ENCODE measurements around the gene KCNMB2.

Gene KCNMB2

DNA sequence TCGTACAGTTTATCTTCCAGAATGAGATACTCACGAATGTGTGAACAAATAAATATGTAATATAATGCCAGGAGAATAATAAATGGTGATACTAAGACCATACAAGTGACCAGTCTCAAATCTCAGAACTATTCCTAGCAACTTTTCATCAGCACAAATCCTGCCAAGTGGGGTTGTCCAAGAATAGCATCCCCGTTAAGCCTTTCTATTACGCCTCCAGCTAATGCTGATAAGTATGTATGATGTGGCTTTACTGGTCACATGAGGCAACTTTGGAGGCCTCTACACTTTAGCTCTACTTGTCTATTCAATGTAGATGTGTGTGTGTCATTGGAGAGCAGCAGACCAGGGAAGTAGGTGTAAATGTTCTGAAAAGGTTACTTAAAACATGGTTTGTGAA, 129.5 kb downstream of the KCNMB2 start:
- H3K4me2 ChIP-seq (ENCODE audit: insufficient read depth, low read length, poor library complexity, severe bottlenecking) = no peak overlapping the region
- H4K91ac ChIP-seq (ENCODE audit: low read depth, low read length, poor library complexity) = no peak overlapping the region
- H4K8ac ChIP-seq (ENCODE audit: low read depth, low read length) = no peak overlapping the region
- H3K18ac ChIP-seq (ENCODE audit: low read length) = no peak overlapping the region
- no peak overlapping the region for H3K27ac ChIP-seq (replicated peaks; ENCODE audit: low read length)
- no peaks in the 10 kb centered on the region for H3K36me3 ChIP-seq (replicated peaks in 1 of 2; ENCODE audit: control insufficient read depth in 2 of 2, insufficient read depth in 2 of 2, low read length in 2 of 2)
- no peak overlapping the region for H3K4me3 ChIP-seq (ENCODE audit: low read length in 2 of 2)
- no peak overlapping the region for H2BK12ac ChIP-seq (ENCODE audit: low read length)
- H3K27me3 ChIP-seq (ENCODE audit: control insufficient read depth in 3 of 3, insufficient read depth in 3 of 3, low read depth in 1 of 3, low read length in 3 of 3) = no peaks in the 10 kb centered on the region
- no peak overlapping the region for H3K14ac ChIP-seq (ENCODE audit: low read length)
- H2AFZ ChIP-seq (ENCODE audit: low read length) = no peak overlapping the region
- no peak for DNase-seq (ENCODE audit: low spot score)
- no peaks in the 10 kb centered on the region for H3K79me1 ChIP-seq (ENCODE audit: low read depth, low read length)
- no peak overlapping the region for H3K4ac ChIP-seq (ENCODE audit: low read length)
- no peak overlapping the region for H3K9ac ChIP-seq (ENCODE audit: low read depth, low read length, poor library complexity)
- WGBS, 2 donors (ENCODE audit: extremely low coverage in 2 of 2, insufficient read length in 2 of 2, insufficient replicate concordance in 1 of 2) = no CpG with 5 or more reads among the region's 4 CpGs
- H2BK5ac ChIP-seq (ENCODE audit: low read length) = no peak overlapping the region
- no peak overlapping the region for H3K23ac ChIP-seq (ENCODE audit: low read depth, low read length, poor library complexity)
- H2AK5ac ChIP-seq (ENCODE audit: low read depth, low read length) = no peak overlapping the region
- H3K9me3 ChIP-seq (replicated peaks in 1 of 2; ENCODE audit: control insufficient read depth in 2 of 2, insufficient read depth in 1 of 2, low read depth in 1 of 2, low read length in 2 of 2) = no peaks in the 10 kb centered on the region
- H2BK120ac ChIP-seq (ENCODE audit: low read depth, low read length) = no peak overlapping the region
- no peak overlapping the region for H2BK15ac ChIP-seq (ENCODE audit: low read length)
- H3K4me1 ChIP-seq (ENCODE audit: control insufficient read depth in 2 of 2, insufficient read depth in 1 of 2, low read depth in 1 of 2, low read length in 2 of 2) = no peaks in the 10 kb centered on the region

DNA sequence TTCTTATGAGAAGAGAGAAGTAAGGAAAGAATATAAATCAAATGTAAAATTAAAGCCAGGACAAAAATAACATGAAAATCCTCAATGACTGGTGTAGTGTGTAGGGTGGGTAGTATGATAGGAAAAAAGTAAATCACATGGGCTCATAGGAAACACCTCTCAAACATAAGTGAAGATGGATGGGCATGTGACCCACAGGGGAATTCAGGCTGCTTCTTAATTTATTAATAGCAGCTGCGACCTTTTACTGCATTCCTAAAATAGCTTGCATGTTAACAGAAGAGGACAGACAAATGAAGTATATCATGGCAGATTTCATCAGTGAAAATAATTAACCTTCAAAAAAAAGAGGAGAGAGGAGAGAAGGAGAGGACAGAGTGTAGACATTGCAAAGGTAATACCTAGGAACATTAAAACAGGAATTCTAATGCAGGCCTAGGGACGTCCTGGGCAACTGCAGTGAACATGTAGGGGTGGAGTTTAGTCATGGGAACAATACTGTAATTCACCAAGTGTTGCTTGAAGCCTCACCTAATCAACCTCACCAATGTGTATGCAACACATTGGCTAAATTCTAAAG, 132.9 kb downstream of the KCNMB2 start:
- WGBS, 2 donors (ENCODE audit: extremely low coverage in 2 of 2, insufficient read length in 2 of 2, insufficient replicate concordance in 1 of 2) = no CpG with 5 or more reads among the region's 2 CpGs

GRCh38 chr3:178669758-178670157, 133.5 kb downstream of the KCNMB2 start:
- no peak overlapping the region for H2BK120ac ChIP-seq (ENCODE audit: low read depth, low read length)
- no peaks in the 10 kb centered on the region for H3K27me3 ChIP-seq (ENCODE audit: control insufficient read depth in 3 of 3, insufficient read depth in 3 of 3, low read depth in 1 of 3, low read length in 3 of 3)
- no peak overlapping the region for H3K9ac ChIP-seq (ENCODE audit: low read depth, low read length, poor library complexity)
- H3K27ac ChIP-seq (replicated peaks; ENCODE audit: low read length) = no peak overlapping the region
- H4K8ac ChIP-seq (ENCODE audit: low read depth, low read length) = no peak overlapping the region
- no peak overlapping the region for H3K4me2 ChIP-seq (ENCODE audit: insufficient read depth, low read length, poor library complexity, severe bottlenecking)
- no peak overlapping the region for H3K14ac ChIP-seq (ENCODE audit: low read length)
- H3K18ac ChIP-seq (ENCODE audit: low read length) = no peak overlapping the region
- H3K79me1 ChIP-seq (ENCODE audit: low read depth, low read length) = no peaks in the 10 kb centered on the region
- no peaks in the 10 kb centered on the region for H3K9me3 ChIP-seq (replicated peaks in 1 of 2; ENCODE audit: control insufficient read depth in 2 of 2, insufficient read depth in 1 of 2, low read depth in 1 of 2, low read length in 2 of 2)
- no peaks in the 10 kb centered on the region for H3K36me3 ChIP-seq (replicated peaks in 1 of 2; ENCODE audit: control insufficient read depth in 2 of 2, insufficient read depth in 2 of 2, low read length in 2 of 2)
- no peak overlapping the region for H2BK15ac ChIP-seq (ENCODE audit: low read length)
- no peak overlapping the region for H2AFZ ChIP-seq (ENCODE audit: low read length)
- no peak overlapping the region for H3K4ac ChIP-seq (ENCODE audit: low read length)
- no peak overlapping the region for H2BK5ac ChIP-seq (ENCODE audit: low read length)
- H3K23ac ChIP-seq (ENCODE audit: low read depth, low read length, poor library complexity) = no peak overlapping the region
- H2AK5ac ChIP-seq (ENCODE audit: low read depth, low read length) = no peak overlapping the region
- H2BK12ac ChIP-seq (ENCODE audit: low read length) = no peak overlapping the region
- H4K91ac ChIP-seq (ENCODE audit: low read depth, low read length, poor library complexity) = no peak overlapping the region
- no peak for DNase-seq (ENCODE audit: low spot score)
- no peak overlapping the region for H3K4me3 ChIP-seq (ENCODE audit: low read length in 2 of 2)
- no CpG with 5 or more reads among the region's 2 CpGs for WGBS, 2 donors (ENCODE audit: extremely low coverage in 2 of 2, insufficient read length in 2 of 2, insufficient replicate concordance in 1 of 2)
- H3K4me1 ChIP-seq (ENCODE audit: control insufficient read depth in 2 of 2, insufficient read depth in 1 of 2, low read depth in 1 of 2, low read length in 2 of 2) = no peaks in the 10 kb centered on the region

More for the DNA sequence above, 132.9 kb downstream of the KCNMB2 start:
- Histone ChIP-seq H3K9me3 (replicated peaks in 1 of 2; ENCODE audit: control insufficient read depth in 2 of 2, insufficient read depth in 1 of 2, low read depth in 1 of 2, low read length in 2 of 2) (no peaks in the 10 kb centered on the region), H2AFZ (ENCODE audit: low read length) (no peak overlapping the region), H2BK120ac (ENCODE audit: low read depth, low read length) (no peak overlapping the region), H3K4me3 (ENCODE audit: low read length in 2 of 2) (no peak overlapping the region), H3K9ac (ENCODE audit: low read depth, low read length, poor library complexity) (no peak overlapping the region), H3K4me2 (ENCODE audit: insufficient read depth, low read length, poor library complexity, severe bottlenecking) (no peak overlapping the region), H2AK5ac (ENCODE audit: low read depth, low read length) (no peak overlapping the region), H3K27me3 (ENCODE audit: control insufficient read depth in 3 of 3, insufficient read depth in 3 of 3, low read depth in 1 of 3, low read length in 3 of 3) (no peaks in the 10 kb centered on the region), H3K27ac (replicated peaks; ENCODE audit: low read length) (no peak overlapping the region), H4K91ac (ENCODE audit: low read depth, low read length, poor library complexity) (no peak overlapping the region), H3K4ac (ENCODE audit: low read length) (no peak overlapping the region), H3K4me1 (ENCODE audit: control insufficient read depth in 2 of 2, insufficient read depth in 1 of 2, low read depth in 1 of 2, low read length in 2 of 2) (no peaks in the 10 kb centered on the region), H3K23ac (ENCODE audit: low read depth, low read length, poor library complexity) (no peak overlapping the region), H4K8ac (ENCODE audit: low read depth, low read length) (no peak overlapping the region), H3K79me1 (ENCODE audit: low read depth, low read length) (no peaks in the 10 kb centered on the region), H3K36me3 (replicated peaks in 1 of 2; ENCODE audit: control insufficient read depth in 2 of 2, insufficient read depth in 2 of 2, low read length in 2 of 2) (no peaks in the 10 kb centered on the region), H2BK5ac (ENCODE audit: low read length) (no peak overlapping the region), H2BK12ac (ENCODE audit: low read length) (no peak overlapping the region), H3K18ac (ENCODE audit: low read length) (no peak overlapping the region), H3K14ac (ENCODE audit: low read length) (no peak overlapping the region), H2BK15ac (ENCODE audit: low read length) (no peak overlapping the region)
- DNase-seq (ENCODE audit: low spot score) = no peak

DNA sequence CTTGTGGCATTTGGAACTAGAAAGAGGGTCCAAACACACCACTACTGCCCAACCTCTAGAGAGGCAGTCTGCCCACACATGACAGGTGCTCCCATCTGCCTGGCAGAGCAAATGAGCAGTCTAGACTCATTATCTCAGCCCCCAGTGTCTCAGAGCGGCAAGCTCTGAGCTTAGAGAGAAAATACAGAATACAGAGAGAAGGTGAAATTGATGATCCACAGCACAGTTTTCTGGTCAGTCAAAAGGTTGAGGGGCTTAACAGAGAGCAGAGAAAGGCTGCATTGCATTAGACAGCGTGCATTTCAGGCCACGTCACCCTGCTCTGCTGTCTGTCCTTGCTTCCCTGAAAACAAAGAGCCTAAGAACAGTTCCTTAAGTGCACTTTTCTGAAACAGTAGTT, 135.1 kb downstream of the KCNMB2 start:
- Histone ChIP-seq H3K4me1 (ENCODE audit: control insufficient read depth in 2 of 2, insufficient read depth in 1 of 2, low read depth in 1 of 2, low read length in 2 of 2) (no peaks in the 10 kb centered on the region), H4K91ac (ENCODE audit: low read depth, low read length, poor library complexity) (no peak overlapping the region), H3K18ac (ENCODE audit: low read length) (no peak overlapping the region), H2AFZ (ENCODE audit: low read length) (no peak overlapping the region), H3K14ac (ENCODE audit: low read length) (no peak overlapping the region), H3K4me2 (ENCODE audit: insufficient read depth, low read length, poor library complexity, severe bottlenecking) (no peak overlapping the region), H3K4me3 (ENCODE audit: low read length in 2 of 2) (no peak overlapping the region), H3K79me1 (ENCODE audit: low read depth, low read length) (no peaks in the 10 kb centered on the region), H3K27me3 (ENCODE audit: control insufficient read depth in 3 of 3, insufficient read depth in 3 of 3, low read depth in 1 of 3, low read length in 3 of 3) (no peaks in the 10 kb centered on the region), H2BK15ac (ENCODE audit: low read length) (no peak overlapping the region), H2BK5ac (ENCODE audit: low read length) (no peak overlapping the region), H3K36me3 (replicated peaks in 1 of 2; ENCODE audit: control insufficient read depth in 2 of 2, insufficient read depth in 2 of 2, low read length in 2 of 2) (no peaks in the 10 kb centered on the region), H3K23ac (ENCODE audit: low read depth, low read length, poor library complexity) (no peak overlapping the region), H2BK120ac (ENCODE audit: low read depth, low read length) (no peak overlapping the region), H4K8ac (ENCODE audit: low read depth, low read length) (no peak overlapping the region), H2BK12ac (ENCODE audit: low read length) (no peak overlapping the region), H2AK5ac (ENCODE audit: low read depth, low read length) (no peak overlapping the region), H3K27ac (replicated peaks; ENCODE audit: low read length) (no peak overlapping the region), H3K9ac (ENCODE audit: low read depth, low read length, poor library complexity) (no peak overlapping the region), H3K4ac (ENCODE audit: low read length) (no peak overlapping the region), H3K9me3 (replicated peaks in 1 of 2; ENCODE audit: control insufficient read depth in 2 of 2, insufficient read depth in 1 of 2, low read depth in 1 of 2, low read length in 2 of 2) (no peaks in the 10 kb centered on the region)
- no CpG with 5 or more reads among the region's 3 CpGs for WGBS, 2 donors (ENCODE audit: extremely low coverage in 2 of 2, insufficient read length in 2 of 2, insufficient replicate concordance in 1 of 2)
- no peak for DNase-seq (ENCODE audit: low spot score)

Measured in neuronal stem cell (in vitro differentiated cells).